GM12891 (cell line): ENCODE results near the gene ZBTB20.

Experiments used
- POLR2A ChIP-seq: IDR thresholded peaks from 2 replicates; pipeline ENCODE4 v1.6.1; 2011; ENCODE audit warnings: low read depth, low read length, control low read depth
- POLR2AphosphoS5 ChIP-seq: IDR thresholded peaks from 2 replicates; pipeline ENCODE4 v1.6.1; 2011; ENCODE audit warnings: low read depth, low read length, control low read depth

DNA sequence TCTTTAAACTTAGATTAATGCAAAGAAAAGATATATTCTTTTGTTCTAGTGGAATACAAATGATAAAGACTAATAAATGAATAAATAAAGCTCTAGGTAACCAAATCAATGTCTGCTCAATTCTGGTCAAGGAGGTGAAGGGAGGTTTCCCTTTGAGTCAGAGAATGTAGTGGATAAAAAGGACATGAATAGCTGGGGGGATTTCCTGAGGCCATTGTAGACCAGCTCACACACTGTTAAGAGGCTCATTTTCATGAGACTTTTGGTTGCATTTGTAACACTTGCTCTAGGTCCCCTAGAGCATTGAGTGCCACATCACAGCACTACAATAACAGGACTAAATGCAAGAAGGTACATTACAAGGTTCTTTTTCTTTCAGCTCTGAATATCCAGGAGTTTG, 682.5 kb downstream of the ZBTB20 start:
- TF ChIP-seq POLR2AphosphoS5 (no peak), POLR2A (no peak)
